AG09309 (cell line): ENCODE data around the gene ZFHX2.

Experiments
- DNase-seq: peaks from one replicate; pipeline ENCODE4 v3.0.0-alpha.2; 2010; ENCODE audit warnings: low read depth
- H3K4me3 ChIP-seq: 2 replicates; pipeline ENCODE4 v1.5.1; 2011; ENCODE audit warnings: mild to moderate bottlenecking, low read depth, low read length, moderate library complexity; ENCODE audit not compliant: control insufficient read depth
- CTCF ChIP-seq: IDR thresholded peaks from 2 replicates; pipeline ENCODE4 v1.5.1; 2011; ENCODE audit warnings: mild to moderate bottlenecking, low read depth, low read length, inconsistent platforms; ENCODE audit not compliant: insufficient read depth, control insufficient read depth; ENCODE audit errors: missing control alignments

ZFHX2 gene

GRCh38 chr14:23523229-23524016, 28.1 kb downstream of the ZFHX2 start:
- no peak for DNase-seq
- H3K4me3 ChIP-seq = no peak overlapping the region
- TF ChIP-seq CTCF = no peak

- no peak for DNase-seq
Measured at GRCh38 chr14:23522643-23523198, 28.8 kb downstream of the ZFHX2 start.

GRCh38 chr14:23521785-23522640, 29.6 kb downstream of the ZFHX2 start:
- no peak for TF ChIP-seq CTCF
- no peak overlapping the region for H3K4me3 ChIP-seq
- DNase-seq = no peak

More at GRCh38 chr14:23522643-23523198, 28.8 kb downstream of the ZFHX2 start:
- H3K4me3 ChIP-seq = no peak overlapping the region
- no peak for TF ChIP-seq CTCF

- H3K4me3 ChIP-seq = no peak overlapping the region
- no peak for TF ChIP-seq CTCF
- DNase-seq = no peak
Measured at GRCh38 chr14:23520899-23521533, 30.5 kb downstream of the ZFHX2 start.

- no peak overlapping the region for H3K4me3 ChIP-seq
- TF ChIP-seq CTCF = no peak
- no peak for DNase-seq
Measured at GRCh38 chr14:23518709-23519108, 32.9 kb downstream of the ZFHX2 start.

GRCh38 chr14:23517650-23518326, 33.8 kb downstream of the ZFHX2 start:
- TF ChIP-seq CTCF = no peak
- no peak overlapping the region for H3K4me3 ChIP-seq
- no peak for DNase-seq
